Calu3 (cell line): Measurements from ENCODE around the gene LSR. TPM values are rescaled to one million over a fixed set of nuclear protein-coding genes. Genes with fewer than 3 reads are reported as not detected.
"Not testable (repeated sequence)": the region's sequence is repeated elsewhere in the genome, so short reads cannot be mapped to it uniquely, and the experiment has no call there.

Source experiments
- BruUV-seq: library from RNA; stranded (reverse); fragments of 400-500 nt; replicated peaks from 2 replicates; lab custom pipeline; 2021; lab: Mats Ljungman, UMichigan
- CTCF ChIA-PET: fragments of 300-600 bp; sonication (Branson Sonifier 250); formaldehyde crosslinking; loops from one replicate; lab custom pipeline; 2022; ENCODE audit warnings: antibody characterized with exemption; lab: Charles Lee
- DNase-seq: peaks from one replicate; pipeline ENCODE4 v3.0.0; 2022
- H3K27ac Mint-ChIP-seq: one replicate; pipeline ENCODE4 v1.8.0; 2022; ENCODE audit warnings: mixed read lengths; ENCODE audit not compliant: unreplicated experiment
- H3K27me3 Mint-ChIP-seq: one replicate; pipeline ENCODE4 v1.8.0; 2022; ENCODE audit warnings: mixed read lengths; ENCODE audit not compliant: unreplicated experiment
- H3K36me3 Mint-ChIP-seq: one replicate; pipeline ENCODE4 v1.8.0; 2022; ENCODE audit warnings: mild to moderate bottlenecking, moderate library complexity, mixed read lengths; ENCODE audit not compliant: insufficient read depth, unreplicated experiment
- H3K4me1 Mint-ChIP-seq: one replicate; pipeline ENCODE4 v1.8.0; 2022; ENCODE audit warnings: mild to moderate bottlenecking, low read depth, mixed read lengths; ENCODE audit not compliant: unreplicated experiment
- H3K4me3 Mint-ChIP-seq: one replicate; pipeline ENCODE4 v1.8.0; 2022; ENCODE audit warnings: mild to moderate bottlenecking, low read depth, moderate library complexity, mixed read lengths; ENCODE audit not compliant: unreplicated experiment
- H3K9me3 Mint-ChIP-seq: one replicate; pipeline ENCODE4 v1.8.0; 2022; ENCODE audit warnings: low read depth, mixed read lengths; ENCODE audit not compliant: unreplicated experiment
- CTCF ChIP-seq: fragments of 200-600 bp; IDR thresholded peaks from one replicate; pipeline ENCODE4 v1.8.0; 2022; ENCODE audit warnings: antibody characterized with exemption; ENCODE audit not compliant: unreplicated experiment
- intact Hi-C: fragments of 100-400 bp; cut with micrococcal nuclease; formaldehyde crosslinking; loops from one replicate; pipeline ENCODE4 v1.10.0; 2022; ENCODE audit not compliant: unreplicated experiment
- total RNA-seq: library from RNA; stranded (reverse); gene quantifications from 2 replicates; pipeline ENCODE4 v1.2.3, GENCODE V29; 2022

LSR gene
- total RNA-seq, 1 experiment from 2014 or later = 494 TPM

GRCh38 chr19:35220315-35220921, 28.4 kb upstream of the LSR start:
- intact Hi-C loops = no loop called here
- CTCF ChIA-PET = interaction anchor here (0.6 kb wide), 1 partner anchor 165 kb away, joined by 3 read pairs; no protein-coding TSS in a partner anchor
- no peak overlapping the region for H3K4me3 Mint-ChIP-seq
- peak; percentile 11 for DNase-seq
- no peaks in the 10 kb centered on the region for H3K27me3 Mint-ChIP-seq
- peaks cover 16% of the 10 kb centered on the region for H3K4me1 Mint-ChIP-seq
- H3K36me3 Mint-ChIP-seq = no peaks in the 10 kb centered on the region
- BruUV-seq = no TSS peak
- H3K27ac Mint-ChIP-seq = no peak overlapping the region
- no peak for TF ChIP-seq CTCF
- H3K9me3 Mint-ChIP-seq = peaks cover 4% of the 10 kb centered on the region

GRCh38 chr19:35220973-35221590, 27.7 kb upstream of the LSR start:
- H3K27me3 Mint-ChIP-seq, BruUV-seq, DNase-seq, intact Hi-C loops, H3K27ac Mint-ChIP-seq, H3K4me3 Mint-ChIP-seq, H3K36me3 Mint-ChIP-seq, H3K9me3 Mint-ChIP-seq: not testable (repeated sequence)
- CTCF ChIA-PET = interaction anchor here (0.6 kb wide), 1 partner anchor 166 kb away, joined by 3 read pairs; no protein-coding TSS in a partner anchor
- peaks cover 16% of the 10 kb centered on the region for H3K4me1 Mint-ChIP-seq

- no TSS peak for BruUV-seq
- Mint-ChIP-seq H3K27me3 (no peaks in the 10 kb centered on the region), H3K36me3 (no peaks in the 10 kb centered on the region), H3K4me3 (no peak overlapping the region), H3K27ac (no peak overlapping the region), H3K4me1 (peaks cover 16% of the 10 kb centered on the region), H3K9me3 (peaks cover 4% of the 10 kb centered on the region)
- DNase-seq = no peak
- CTCF ChIA-PET = interaction anchor here (0.6 kb wide), 1 partner anchor 764 kb away, joined by 6 read pairs; no protein-coding TSS in a partner anchor
- intact Hi-C loops = no loop called here
- TF ChIP-seq CTCF = no peak
Measured at GRCh38 chr19:35222373-35223015, 26.3 kb upstream of the LSR start.

- H3K4me1 Mint-ChIP-seq = peaks cover 16% of the 10 kb centered on the region
- CTCF ChIA-PET = no interaction called here
- H3K27me3 Mint-ChIP-seq = no peaks in the 10 kb centered on the region
- peaks cover 4% of the 10 kb centered on the region for H3K9me3 Mint-ChIP-seq
- H3K36me3 Mint-ChIP-seq = no peaks in the 10 kb centered on the region
- BruUV-seq = no TSS peak
- DNase-seq = no peak
- TF ChIP-seq CTCF = no peak
- intact Hi-C loops = no loop called here
- no peak overlapping the region for H3K27ac Mint-ChIP-seq
- no peak overlapping the region for H3K4me3 Mint-ChIP-seq
Measured at GRCh38 chr19:35223084-35223790, 25.6 kb upstream of the LSR start.
